ENCODE results near the gene IFNA6.

DNA sequence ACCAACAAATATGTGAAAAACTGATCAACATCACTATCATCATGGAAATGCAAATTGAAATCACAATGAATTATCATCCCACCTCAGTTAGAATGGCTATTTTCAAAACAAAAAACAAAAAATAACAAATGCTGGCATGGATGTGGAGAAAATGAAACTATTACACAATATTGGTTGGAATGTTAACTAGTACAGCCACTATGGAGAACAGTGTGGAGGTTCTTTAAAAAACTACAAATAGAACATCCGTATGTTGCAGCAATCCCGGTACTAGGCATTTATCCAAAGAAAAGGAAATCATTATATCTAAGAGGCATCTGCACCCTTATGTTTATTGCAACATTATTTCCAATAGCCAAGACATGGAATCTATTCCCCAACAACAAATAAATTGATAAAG, 36.5 kb downstream of the IFNA6 start:
- TF ChIP-seq, protein P1, sequence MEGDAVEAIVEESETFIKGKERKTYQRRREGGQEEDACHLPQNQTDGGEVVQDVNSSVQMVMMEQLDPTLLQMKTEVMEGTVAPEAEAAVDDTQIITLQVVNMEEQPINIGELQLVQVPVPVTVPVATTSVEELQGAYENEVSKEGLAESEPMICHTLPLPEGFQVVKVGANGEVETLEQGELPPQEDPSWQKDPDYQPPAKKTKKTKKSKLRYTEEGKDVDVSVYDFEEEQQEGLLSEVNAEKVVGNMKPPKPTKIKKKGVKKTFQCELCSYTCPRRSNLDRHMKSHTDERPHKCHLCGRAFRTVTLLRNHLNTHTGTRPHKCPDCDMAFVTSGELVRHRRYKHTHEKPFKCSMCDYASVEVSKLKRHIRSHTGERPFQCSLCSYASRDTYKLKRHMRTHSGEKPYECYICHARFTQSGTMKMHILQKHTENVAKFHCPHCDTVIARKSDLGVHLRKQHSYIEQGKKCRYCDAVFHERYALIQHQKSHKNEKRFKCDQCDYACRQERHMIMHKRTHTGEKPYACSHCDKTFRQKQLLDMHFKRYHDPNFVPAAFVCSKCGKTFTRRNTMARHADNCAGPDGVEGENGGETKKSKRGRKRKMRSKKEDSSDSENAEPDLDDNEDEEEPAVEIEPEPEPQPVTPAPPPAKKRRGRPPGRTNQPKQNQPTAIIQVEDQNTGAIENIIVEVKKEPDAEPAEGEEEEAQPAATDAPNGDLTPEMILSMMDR (IDR thresholded peaks at IDR 0.05; ENCODE audit: extremely low read depth in 1 of 2, insufficient read depth in 1 of 2, low read depth in 1 of 2, low read length in 2 of 2): no peak
- no peak for TF ChIP-seq POLR2A (IDR thresholded peaks at IDR 0.05; ENCODE audit: low read depth, low read length)
